ENCODE data around the gene TRMT10B.

DNA sequence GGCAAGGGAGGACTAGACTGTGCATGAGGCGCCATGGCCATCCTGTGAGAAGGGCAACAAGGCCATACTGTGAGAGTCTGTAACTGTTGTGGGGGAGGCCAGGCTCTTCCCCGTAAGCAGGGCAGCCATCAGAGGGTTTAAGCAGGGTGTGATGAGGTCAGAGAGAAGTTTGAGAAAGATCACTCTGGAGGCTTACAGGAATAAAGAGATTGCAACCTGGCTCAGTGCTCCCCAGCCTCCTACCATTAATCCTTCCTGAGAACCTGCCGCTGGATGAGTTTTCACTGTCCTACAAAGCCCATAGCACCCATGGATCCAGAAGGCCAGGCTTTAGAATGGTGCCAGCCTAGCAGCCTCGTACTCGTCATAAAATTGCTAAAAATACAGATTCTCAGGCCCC lies 14.4 kb upstream of the TRMT10B start:
- TF ChIP-seq ZNF384 (IDR thresholded peaks at IDR 0.05) (no peak), FOXM1 (IDR thresholded peaks at IDR 0.05; ENCODE audit: borderline replicate concordance) (no peak)

Measured in HEK293T (cell line).